NCI-H524 treated with DMSO at 0.1 percent for 48 hours (cell line): Measurements from ENCODE around the gene PAFAH1B2.
"Not testable (repeated sequence)": the region's sequence is repeated elsewhere in the genome, so short reads cannot be mapped to it uniquely, and the experiment has no call there.

Experiments used
- DNase-seq: peaks from one replicate; lab custom pipeline; 2025; lab: John Stamatoyannopoulos, UW

PAFAH1B2 gene

GRCh38 chr11:117127171-117127901 is 16.8 kb upstream of the PAFAH1B2 start:
- DNase-seq: no peak

GRCh38 chr11:117128289-117128688 is 15.8 kb upstream of the PAFAH1B2 start:
- no peak for DNase-seq

- not testable (repeated sequence) for DNase-seq
Observed at GRCh38 chr11:117130396-117130795, 13.7 kb upstream of the PAFAH1B2 start.

- no peak for DNase-seq
Observed at GRCh38 chr11:117130879-117131278, 13.2 kb upstream of the PAFAH1B2 start.

- DNase-seq: no peak
Observed at GRCh38 chr11:117134431-117134830, 9.7 kb upstream of the PAFAH1B2 start.

GRCh38 chr11:117134979-117135378 is 9.1 kb upstream of the PAFAH1B2 start:
- not testable (repeated sequence) for DNase-seq

GRCh38 chr11:117137223-117138086 is 6.6 kb upstream of the PAFAH1B2 start:
- DNase-seq: not testable (repeated sequence)

GRCh38 chr11:117143390-117143789 is 697 bp upstream of the PAFAH1B2 start:
- no peak for DNase-seq

GRCh38 chr11:117144477-117145392 is 648 bp downstream of the PAFAH1B2 start:
- DNase-seq: no peak

- no peak for DNase-seq
Observed at GRCh38 chr11:117145393-117145761, 1.3 kb downstream of the PAFAH1B2 start.

GRCh38 chr11:117146521-117146920 is 2.4 kb downstream of the PAFAH1B2 start:
- no peak for DNase-seq

GRCh38 chr11:117152066-117152465 is 8.0 kb downstream of the PAFAH1B2 start:
- no peak for DNase-seq

GRCh38 chr11:117154468-117154867 is 10.4 kb downstream of the PAFAH1B2 start:
- no peak for DNase-seq

GRCh38 chr11:117157507-117157906 is 13.4 kb downstream of the PAFAH1B2 start:
- no peak for DNase-seq

GRCh38 chr11:117159892-117160291 is 15.8 kb downstream of the PAFAH1B2 start:
- no peak for DNase-seq

GRCh38 chr11:117160826-117161225 is 16.7 kb downstream of the PAFAH1B2 start:
- DNase-seq: no peak

GRCh38 chr11:117166491-117166890 is 22.4 kb downstream of the PAFAH1B2 start:
- no peak for DNase-seq

- DNase-seq: no peak
Observed at GRCh38 chr11:117169736-117170135, 25.6 kb downstream of the PAFAH1B2 start.

GRCh38 chr11:117170210-117170609 is 26.1 kb downstream of the PAFAH1B2 start:
- DNase-seq: no peak

- no peak for DNase-seq
Observed at GRCh38 chr11:117171007-117171403, 26.9 kb downstream of the PAFAH1B2 start.

- no peak for DNase-seq
Observed at GRCh38 chr11:117171404-117172061, 27.4 kb downstream of the PAFAH1B2 start.
